Measurements from ENCODE around the gene ZNF787.
"Not testable (repeated sequence)": the region's sequence is repeated elsewhere in the genome, so short reads cannot be mapped to it uniquely, and the experiment has no call there.

The ZNF787 gene

GRCh38 chr19:56121180-56122167, at the start of gene ZNF787:
Gene ZNF787 (minus strand): TSS chr19:56121295. CDS start chr19:56103217, 18,078 bp downstream.
- DNase-seq = peak; percentile 95

- DNase-seq = no peak
Observed at GRCh38 chr19:56170261-56170660, 49.2 kb upstream of the ZNF787 start.

- no peak for DNase-seq
Observed at GRCh38 chr19:56167064-56167578, 46.0 kb upstream of the ZNF787 start.

GRCh38 chr19:56163097-56163496, 42.0 kb upstream of the ZNF787 start:
- DNase-seq = no peak

- DNase-seq = no peak
Observed at GRCh38 chr19:56162258-56162657, 41.2 kb upstream of the ZNF787 start.

GRCh38 chr19:56161534-56161933, 40.4 kb upstream of the ZNF787 start:
- no peak for DNase-seq

GRCh38 chr19:56159622-56160271, 38.7 kb upstream of the ZNF787 start:
- no peak for DNase-seq

GRCh38 chr19:56159009-56159559, 38.0 kb upstream of the ZNF787 start:
- no peak for DNase-seq

- no peak for DNase-seq
Observed at GRCh38 chr19:56158170-56158757, 37.2 kb upstream of the ZNF787 start.

- no peak for DNase-seq
Observed at GRCh38 chr19:56156768-56157167, 35.7 kb upstream of the ZNF787 start.

- DNase-seq = no peak
Observed at GRCh38 chr19:56155124-56155687, 34.1 kb upstream of the ZNF787 start.

- DNase-seq = no peak
Observed at GRCh38 chr19:56153507-56153906, 32.4 kb upstream of the ZNF787 start.

GRCh38 chr19:56152644-56153043, 31.5 kb upstream of the ZNF787 start:
- no peak for DNase-seq

GRCh38 chr19:56150358-56150757, 29.3 kb upstream of the ZNF787 start:
- no peak for DNase-seq

GRCh38 chr19:56149656-56150038, 28.6 kb upstream of the ZNF787 start:
- no peak for DNase-seq

GRCh38 chr19:56148955-56149655, 28.0 kb upstream of the ZNF787 start:
- DNase-seq = not testable (repeated sequence)

GRCh38 chr19:56148096-56148495, 27.0 kb upstream of the ZNF787 start:
- no peak for DNase-seq

- no peak for DNase-seq
Observed at GRCh38 chr19:56147307-56147706, 26.2 kb upstream of the ZNF787 start.

- no peak for DNase-seq
Observed at GRCh38 chr19:56146904-56147303, 25.8 kb upstream of the ZNF787 start.

- no peak for DNase-seq
Observed at GRCh38 chr19:56145698-56146097, 24.6 kb upstream of the ZNF787 start.

GRCh38 chr19:56144831-56145230, 23.7 kb upstream of the ZNF787 start:
- DNase-seq = no peak

- DNase-seq = no peak
Observed at GRCh38 chr19:56144376-56144775, 23.3 kb upstream of the ZNF787 start.

Data from NCI-H1092 treated with DMSO at 0.1 percent for 48 hours (cell line).